ENCODE data around the gene GYPB.
"Not testable (repeated sequence)": the region's sequence is repeated elsewhere in the genome, so short reads cannot be mapped to it uniquely, and the experiment has no call there.

Gene GYPB

GRCh38 chr4:144008602-144009001, 10.6 kb downstream of the GYPB start:
- DNase-seq: not testable (repeated sequence)

- not testable (repeated sequence) for DNase-seq
These were observed 11.2 kb downstream of the GYPB start for GRCh38 chr4:144007960-144008359.

- DNase-seq: not testable (repeated sequence)
These were observed 12.9 kb downstream of the GYPB start for GRCh38 chr4:144006200-144006803.

GRCh38 chr4:144005558-144005953, 13.6 kb downstream of the GYPB start:
- not testable (repeated sequence) for DNase-seq

GRCh38 chr4:144004868-144005557, 14.2 kb downstream of the GYPB start:
- not testable (repeated sequence) for DNase-seq

- not testable (repeated sequence) for DNase-seq
These were observed 15.3 kb downstream of the GYPB start for GRCh38 chr4:144003890-144004265.

- DNase-seq: not testable (repeated sequence)
These were observed 15.8 kb downstream of the GYPB start for GRCh38 chr4:144003205-144003889.

GRCh38 chr4:144000331-144000995, 18.7 kb downstream of the GYPB start:
- DNase-seq: not testable (repeated sequence)

- not testable (repeated sequence) for DNase-seq
These were observed 23.0 kb downstream of the GYPB start for GRCh38 chr4:143996193-143996592.

- DNase-seq: not testable (repeated sequence)
These were observed 27.4 kb downstream of the GYPB start for GRCh38 chr4:143991761-143992160.

GRCh38 chr4:143990717-143991116, 28.5 kb downstream of the GYPB start:
- not testable (repeated sequence) for DNase-seq

GRCh38 chr4:143986180-143986579, 33.0 kb downstream of the GYPB start:
- DNase-seq: no peak

- not testable (repeated sequence) for DNase-seq
These were observed 38.4 kb downstream of the GYPB start for GRCh38 chr4:143980776-143981175.

GRCh38 chr4:143975527-143975926, 43.7 kb downstream of the GYPB start:
- DNase-seq: not testable (repeated sequence)

GRCh38 chr4:143974021-143974420, 45.2 kb downstream of the GYPB start:
- not testable (repeated sequence) for DNase-seq

GRCh38 chr4:143961075-143961474, 58.1 kb downstream of the GYPB start:
- no peak for DNase-seq

- not testable (repeated sequence) for DNase-seq
These were observed 63.9 kb downstream of the GYPB start for GRCh38 chr4:143955306-143955705.

- not testable (repeated sequence) for DNase-seq
These were observed 67.7 kb downstream of the GYPB start for GRCh38 chr4:143951458-143951972.

- not testable (repeated sequence) for DNase-seq
These were observed 68.2 kb downstream of the GYPB start for GRCh38 chr4:143950967-143951366.

GRCh38 chr4:143950185-143950584, 69.0 kb downstream of the GYPB start:
- DNase-seq: not testable (repeated sequence)

- not testable (repeated sequence) for DNase-seq
These were observed 71.7 kb downstream of the GYPB start for GRCh38 chr4:143947493-143947892.

Measured in NCI-H1092 (cell line).